Mesenchymal stem cell (in vitro differentiated cells and primary cell): Measurements from ENCODE around the gene CENPP.
A peak's percentile ranks its signal among the peaks of the same experiment; 100 is the strongest.

Experiments used
- DNase-seq: peaks from one replicate; pipeline ENCODE4 v3.0.0-alpha.2; 2013
- H2AFZ ChIP-seq: one replicate; pipeline ENCODE4 v1.6.1; 2013; ENCODE audit warnings: low read depth, mild to moderate bottlenecking, control low read depth, inconsistent platforms, low read length, moderate library complexity
- H2AK5ac ChIP-seq: 2 replicates; pipeline ENCODE4 v1.6.1; 2013; ENCODE audit warnings: low read length, moderate library complexity, mild to moderate bottlenecking, inconsistent platforms; ENCODE audit not compliant: severe bottlenecking
- H2BK120ac ChIP-seq: one replicate; pipeline ENCODE4 v1.6.1; 2013; ENCODE audit warnings: low read depth, mild to moderate bottlenecking, inconsistent platforms, low read length, moderate library complexity
- H2BK12ac ChIP-seq, 2 experiments: one replicate each; pipeline ENCODE4 v1.6.1; 2013; ENCODE audit warnings: inconsistent platforms in 2 of 2, low read length in 2 of 2, mild to moderate bottlenecking in 2 of 2, moderate library complexity in 2 of 2, control low read depth in 1 of 2
- H2BK15ac ChIP-seq: one replicate; pipeline ENCODE4 v1.6.1; 2013; ENCODE audit warnings: mild to moderate bottlenecking, low read depth, inconsistent platforms; ENCODE audit not compliant: poor library complexity, severe bottlenecking
- H2BK5ac ChIP-seq: 2 replicates; pipeline ENCODE4 v1.6.1; 2013; ENCODE audit warnings: low read depth, mild to moderate bottlenecking, low read length, control low read depth, inconsistent platforms; ENCODE audit not compliant: poor library complexity, severe bottlenecking
- H3K14ac ChIP-seq, 2 experiments: one replicate each; pipeline ENCODE4 v1.6.1; 2013; ENCODE audit warnings: inconsistent platforms in 2 of 2, low read length in 2 of 2, control low read depth in 1 of 2, mild to moderate bottlenecking in 1 of 2, moderate library complexity in 1 of 2
- H3K18ac ChIP-seq, 2 experiments: one replicate each; pipeline ENCODE4 v1.6.1; 2013; ENCODE audit warnings: inconsistent platforms in 2 of 2, low read length in 2 of 2, control low read depth in 1 of 2, low read depth in 1 of 2, mild to moderate bottlenecking in 1 of 2
- H3K23ac ChIP-seq, 2 experiments: one replicate each; pipeline ENCODE4 v1.6.1; 2013; ENCODE audit warnings: inconsistent platforms in 2 of 2, low read length in 2 of 2, mild to moderate bottlenecking in 2 of 2, moderate library complexity in 2 of 2, control low read depth in 1 of 2
- H3K27ac ChIP-seq: 2 replicates; pipeline ENCODE4 v1.5.1; 2013; ENCODE audit warnings: mild to moderate bottlenecking, moderate library complexity, low read length, control low read depth, inconsistent platforms; ENCODE audit not compliant: poor library complexity, severe bottlenecking
- H3K27me3 ChIP-seq, 2 experiments: 2 replicates each; pipeline versions ENCODE4 v1.6.1 to v1.7.0; 2013; ENCODE audit warnings: low read length in 2 of 2, mild to moderate bottlenecking in 2 of 2, moderate library complexity in 2 of 2, control low read depth in 1 of 2, inconsistent platforms in 1 of 2; ENCODE audit not compliant: control insufficient read depth in 1 of 2, insufficient read depth in 1 of 2
- H3K36me3 ChIP-seq, 2 experiments: 2 replicates each; pipeline versions ENCODE4 v1.6.1 to v1.7.0; 2013; ENCODE audit warnings: low read length in 2 of 2, control low read depth in 1 of 2, inconsistent platforms in 1 of 2, low read depth in 1 of 2, mild to moderate bottlenecking in 1 of 2; ENCODE audit not compliant: insufficient read depth in 2 of 2, control insufficient read depth in 1 of 2
- H3K4ac ChIP-seq, 2 experiments: one replicate each; pipeline ENCODE4 v1.6.1; 2013; ENCODE audit warnings: inconsistent platforms in 2 of 2, low read length in 2 of 2, mild to moderate bottlenecking in 2 of 2, moderate library complexity in 2 of 2, control low read depth in 1 of 2, low read depth in 1 of 2
- H3K4me1 ChIP-seq: 2 replicates; pipeline ENCODE4 v1.6.1; 2013; ENCODE audit warnings: low read depth, low read length, control low read depth; ENCODE audit not compliant: control insufficient read depth, insufficient read depth
- H3K4me2 ChIP-seq: 2 replicates; pipeline ENCODE4 v1.6.1; 2013; ENCODE audit warnings: low read length, mild to moderate bottlenecking, inconsistent platforms; ENCODE audit not compliant: poor library complexity, severe bottlenecking
- H3K4me3 ChIP-seq, 2 experiments: 2 replicates each; pipeline versions ENCODE4 v1.5.1 to v1.7.0; 2013; ENCODE audit warnings: low read length in 2 of 2, mild to moderate bottlenecking in 2 of 2, control low read depth in 1 of 2, low read depth in 1 of 2; ENCODE audit not compliant: insufficient read depth in 1 of 2
- H3K79me1 ChIP-seq: replicated peaks from 2 replicates; pipeline ENCODE4 v1.6.1; 2013; ENCODE audit warnings: mild to moderate bottlenecking, control low read depth, low read length, inconsistent platforms; ENCODE audit not compliant: poor library complexity, severe bottlenecking
- H3K9ac ChIP-seq: 2 replicates; pipeline ENCODE4 v1.7.0; 2013; ENCODE audit warnings: mild to moderate bottlenecking, low read length, moderate library complexity
- H3K9me3 ChIP-seq: 2 replicates; pipeline ENCODE4 v1.7.0; 2013; ENCODE audit warnings: mild to moderate bottlenecking, low read length; ENCODE audit not compliant: control insufficient read depth
- H4K8ac ChIP-seq: one replicate; pipeline ENCODE4 v1.6.1; 2013; ENCODE audit warnings: inconsistent platforms, mild to moderate bottlenecking, low read length, moderate library complexity
- H4K91ac ChIP-seq: one replicate; pipeline ENCODE4 v1.6.1; 2013; ENCODE audit warnings: mild to moderate bottlenecking, low read length, inconsistent platforms
- WGBS: methylation state at CpG from one replicate; pipeline ENCODE4 v1.1.7; 2013; ENCODE audit warnings: mixed read lengths; 5-methylcytosine and 5-hydroxymethylcytosine counted together

Gene CENPP

GRCh38 chr9:92325991-92326500 lies 293 bp downstream of the CENPP start:
- H3K4ac ChIP-seq = no peak overlapping the region
- H3K79me1 ChIP-seq = peaks cover 26% of the 10 kb centered on the region
- no peak overlapping the region for H2BK12ac ChIP-seq
- no peak overlapping the region for H2AK5ac ChIP-seq
- peak overlapping the region; percentile 83 for H3K4me2 ChIP-seq
- peak overlapping the region; percentile 72 for H2AFZ ChIP-seq
- H3K14ac ChIP-seq = no peak overlapping the region
- H3K27me3 ChIP-seq = no peaks in the 10 kb centered on the region
- H2BK120ac ChIP-seq = no peak overlapping the region
- no peak overlapping the region for H3K27ac ChIP-seq
- no peak overlapping the region for H2BK5ac ChIP-seq
- H3K4me1 ChIP-seq = peaks cover 2% of the 10 kb centered on the region
- peak overlapping the region; percentile 75 for H4K8ac ChIP-seq
- no peak overlapping the region for H2BK15ac ChIP-seq
- H3K23ac ChIP-seq = peak overlapping the region in 1 of 2 experiments; percentile 50
- H3K9me3 ChIP-seq = no peaks in the 10 kb centered on the region
- H3K4me3 ChIP-seq = peak overlapping the region; percentile 88 to 94
- peaks cover 3 to 23% of the 10 kb centered on the region in 2 experiments for H3K36me3 ChIP-seq
- H3K18ac ChIP-seq = no peak overlapping the region
- WGBS = 3% methylated on average over 28 of the region's 30 CpGs
- no peak overlapping the region for H4K91ac ChIP-seq
- no peak for DNase-seq
- H3K9ac ChIP-seq = peak overlapping the region; percentile 99

GRCh38 chr9:92327283-92327850 lies 1.6 kb downstream of the CENPP start:
- H3K4me3 ChIP-seq = no peak overlapping the region
- H2BK12ac ChIP-seq = no peak overlapping the region
- H3K79me1 ChIP-seq = peaks cover 26% of the 10 kb centered on the region
- H2BK5ac ChIP-seq = no peak overlapping the region
- no peak overlapping the region for H2AK5ac ChIP-seq
- H3K23ac ChIP-seq = no peak overlapping the region
- H4K91ac ChIP-seq = no peak overlapping the region
- no peak for DNase-seq
- H3K14ac ChIP-seq = no peak overlapping the region
- no peak overlapping the region for H3K4me2 ChIP-seq
- no peak overlapping the region for H2BK120ac ChIP-seq
- H2AFZ ChIP-seq = no peak overlapping the region
- no peak overlapping the region for H3K4ac ChIP-seq
- WGBS = 87% methylated on average over 1 of the region's 2 CpGs
- H3K18ac ChIP-seq = no peak overlapping the region
- no peak overlapping the region for H2BK15ac ChIP-seq
- H3K9me3 ChIP-seq = no peaks in the 10 kb centered on the region
- peaks cover 2% of the 10 kb centered on the region for H3K4me1 ChIP-seq
- no peak overlapping the region for H4K8ac ChIP-seq
- peak overlapping the region; percentile 99 for H3K9ac ChIP-seq
- H3K27me3 ChIP-seq = no peaks in the 10 kb centered on the region
- H3K27ac ChIP-seq = no peak overlapping the region
- H3K36me3 ChIP-seq = peaks cover under 1 to 10% of the 10 kb centered on the region in 2 experiments

- Histone ChIP-seq H2BK120ac (no peak overlapping the region), H3K14ac (no peak overlapping the region), H3K9me3 (no peaks in the 10 kb centered on the region), H3K9ac (peak overlapping the region; percentile 99), H3K4me1 (peaks cover 2% of the 10 kb centered on the region), H3K36me3 (peaks cover 0 to 1% of the 10 kb centered on the region in 2 experiments), H4K8ac (no peak overlapping the region), H2AFZ (no peak overlapping the region), H4K91ac (no peak overlapping the region), H3K27ac (no peak overlapping the region), H2BK15ac (no peak overlapping the region), H2BK12ac (no peak overlapping the region), H2AK5ac (no peak overlapping the region), H3K4ac (no peak overlapping the region), H3K4me2 (no peak overlapping the region), H3K18ac (no peak overlapping the region), H2BK5ac (no peak overlapping the region), H3K4me3 (no peak overlapping the region), H3K27me3 (no peaks in the 10 kb centered on the region), H3K79me1 (peaks cover 19% of the 10 kb centered on the region), H3K23ac (no peak overlapping the region)
- 55% methylated on average over 2 of the region's 2 CpGs for WGBS
- peak; percentile 74 for DNase-seq
These were observed 2.5 kb downstream of the CENPP start for GRCh38 chr9:92328225-92328624.

- Histone ChIP-seq H4K8ac (no peak overlapping the region), H2BK120ac (no peak overlapping the region), H2AFZ (no peak overlapping the region), H3K23ac (no peak overlapping the region), H3K4me1 (no peaks in the 10 kb centered on the region), H3K36me3 (peaks cover 0 to 5% of the 10 kb centered on the region in 2 experiments), H4K91ac (no peak overlapping the region), H3K4me3 (no peak overlapping the region), H2BK15ac (no peak overlapping the region), H3K14ac (no peak overlapping the region), H3K4ac (no peak overlapping the region), H3K9me3 (no peaks in the 10 kb centered on the region), H2BK12ac (no peak overlapping the region), H3K18ac (no peak overlapping the region), H2BK5ac (no peak overlapping the region), H3K79me1 (peaks cover 3% of the 10 kb centered on the region), H3K27me3 (no peaks in the 10 kb centered on the region), H3K9ac (no peak overlapping the region), H2AK5ac (no peak overlapping the region), H3K4me2 (peak overlapping the region; percentile 3), H3K27ac (no peak overlapping the region)
- DNase-seq = no peak
- 93% methylated on average over 2 of the region's 3 CpGs for WGBS
These were observed 7.0 kb downstream of the CENPP start for GRCh38 chr9:92332577-92333281.
